BLaER1 treated with 17β-estradiol and CSF1 and Interleukin-3, amounts not matched to agents 10 nM and 100 nM (cell line): ENCODE data around the gene EBP.

Source experiments
- H3K27ac ChIP-seq, 11 experiments: shearing (Covaris generic); formaldehyde crosslinking; 2 replicates each; pipeline ENCODE4 v1.8.1; 2022
- H3K27me3 ChIP-seq, 11 experiments: shearing (Covaris generic); formaldehyde crosslinking; 2 replicates each; pipeline ENCODE4 v1.8.1; 2022
- H3K36me3 ChIP-seq, 11 experiments: shearing (Covaris generic); formaldehyde crosslinking; 2 replicates each; pipeline ENCODE4 v1.8.1; 2022
- H3K4me1 ChIP-seq, 10 experiments: shearing (Covaris generic); formaldehyde crosslinking; 2 replicates each; pipeline ENCODE4 v1.8.1; 2022
- H3K4me2 ChIP-seq, 11 experiments: shearing (Covaris generic); formaldehyde crosslinking; 2 replicates each; pipeline ENCODE4 v1.8.1; 2022
- H3K4me3 ChIP-seq, 10 experiments: shearing (Covaris generic); formaldehyde crosslinking; 2 replicates each; pipeline ENCODE4 v1.8.1; 2022
- H3K9ac ChIP-seq, 11 experiments: shearing (Covaris generic); formaldehyde crosslinking; 2 replicates each; pipeline ENCODE4 v1.8.1; 2022
- H3K9me3 ChIP-seq, 11 experiments: shearing (Covaris generic); formaldehyde crosslinking; replicated peaks in 1 of 11; 2 replicates each; pipeline ENCODE4 v1.8.1; 2022
- H4K20me1 ChIP-seq, 11 experiments: shearing (Covaris generic); formaldehyde crosslinking; 2 replicates each; pipeline ENCODE4 v1.8.1; 2022
- Cebpa-rat ChIP-seq, 11 experiments: shearing (Covaris generic); IDR thresholded peaks; 2 replicates each; pipeline ENCODE4 v1.8.1; 2022

EBP gene

GRCh38 chrX:48475774-48476577 lies 45.6 kb upstream of the EBP start, which contains the start of gene FTSJ1:
Gene FTSJ1 (plus strand): TSS chrX:48476199. CDS start chrX:48478048, 1,849 bp downstream.
- Histone ChIP-seq H3K4me1 (peaks cover 24 to 35% (median 30%) of the 10 kb centered on the region in 10 experiments), H3K36me3 (peaks cover 2 to 32% (median 19%) of the 10 kb centered on the region in 11 experiments; a peak in 16 of 22 replicates), H3K27me3 (peaks cover 6 to 69% (median 34%) of the 10 kb centered on the region in 11 experiments; a peak in 18 of 22 replicates), H3K27ac (peak within 1 kb of the TSS; percentile 46 to 86 (median 79); a peak in 21 of 22 replicates), H3K9me3 (no peaks in the 10 kb centered on the region; a peak in 1 of 22 replicates), H3K4me3 (peak within 1 kb of the TSS; percentile 74 to 87 (median 81)), H3K4me2 (peak within 1 kb of the TSS; percentile 64 to 84 (median 77)), H3K9ac (peak within 1 kb of the TSS; percentile 82 to 91 (median 86)), H4K20me1 (peaks cover 0 to 40% (median 26%) of the 10 kb centered on the region in 11 experiments; a peak in 15 of 22 replicates)
- no peak for TF ChIP-seq Cebpa-rat (IDR thresholded peaks at IDR 0.05)

- Histone ChIP-seq H3K27ac (peak overlapping the region in 9 of 11 experiments; percentile 77 to 86 (median 80); a peak in 17 of 22 replicates), H3K4me1 (peaks cover 24 to 35% (median 30%) of the 10 kb centered on the region in 10 experiments), H3K4me3 (peak overlapping the region; percentile 74 to 87 (median 81)), H4K20me1 (peaks cover 0 to 49% (median 26%) of the 10 kb centered on the region in 11 experiments; a peak in 16 of 22 replicates), H3K27me3 (peaks cover 6 to 69% (median 36%) of the 10 kb centered on the region in 11 experiments; a peak in 18 of 22 replicates), H3K36me3 (peaks cover 10 to 42% (median 28%) of the 10 kb centered on the region in 11 experiments; a peak in 21 of 22 replicates), H3K9ac (peak overlapping the region; percentile 82 to 91 (median 86)), H3K4me2 (peak overlapping the region; percentile 64 to 84 (median 77)), H3K9me3 (no peaks in the 10 kb centered on the region; a peak in 1 of 22 replicates)
- no peak for TF ChIP-seq Cebpa-rat (IDR thresholded peaks at IDR 0.05)
These were observed 44.7 kb upstream of the EBP start for GRCh38 chrX:48476919-48477318.

GRCh38 chrX:48477960-48478755 lies 43.5 kb upstream of the EBP start:
- H3K9me3 ChIP-seq = no peaks in the 10 kb centered on the region; a peak in 1 of 22 replicates
- peak overlapping the region in 5 of 10 experiments; percentile 74 to 87 (median 84); a peak in 5 of 20 replicates for H3K4me3 ChIP-seq
- H3K4me2 ChIP-seq = peak overlapping the region; percentile 64 to 84 (median 77); a peak in 17 of 22 replicates
- peaks cover 19 to 33% (median 28%) of the 10 kb centered on the region in 10 experiments for H3K4me1 ChIP-seq
- H3K27ac ChIP-seq = no peak overlapping the region
- no peak for TF ChIP-seq Cebpa-rat (IDR thresholded peaks at IDR 0.05)
- peaks cover 6 to 69% (median 43%) of the 10 kb centered on the region in 11 experiments; a peak in 18 of 22 replicates for H3K27me3 ChIP-seq
- H4K20me1 ChIP-seq = peaks cover 0 to 49% (median 26%) of the 10 kb centered on the region in 11 experiments; a peak in 16 of 22 replicates
- peak overlapping the region in 3 of 11 experiments; percentile 85 to 91 (median 87); a peak in 4 of 22 replicates for H3K9ac ChIP-seq
- peaks cover 22 to 54% (median 39%) of the 10 kb centered on the region in 11 experiments for H3K36me3 ChIP-seq

- Histone ChIP-seq H3K27me3 (peaks cover 10 to 69% (median 43%) of the 10 kb centered on the region in 11 experiments; a peak in 18 of 22 replicates), H3K9me3 (no peaks in the 10 kb centered on the region; a peak in 1 of 22 replicates), H3K36me3 (peaks cover 28 to 61% (median 45%) of the 10 kb centered on the region in 11 experiments), H3K4me1 (peaks cover 12 to 27% (median 22%) of the 10 kb centered on the region in 10 experiments), H3K27ac (no peak overlapping the region), H3K9ac (no peak overlapping the region), H3K4me3 (no peak overlapping the region), H4K20me1 (peaks cover 0 to 49% (median 26%) of the 10 kb centered on the region in 11 experiments; a peak in 16 of 22 replicates), H3K4me2 (no peak overlapping the region)
- TF ChIP-seq Cebpa-rat (IDR thresholded peaks at IDR 0.05) = no peak
These were observed 42.8 kb upstream of the EBP start for GRCh38 chrX:48478806-48479205.

- Histone ChIP-seq H3K36me3 (peaks cover 29 to 74% (median 51%) of the 10 kb centered on the region in 11 experiments), H3K9me3 (no peaks in the 10 kb centered on the region; a peak in 1 of 22 replicates), H3K27me3 (peaks cover 15 to 72% (median 46%) of the 10 kb centered on the region in 11 experiments; a peak in 19 of 22 replicates), H4K20me1 (peaks cover 0 to 49% (median 26%) of the 10 kb centered on the region in 11 experiments; a peak in 16 of 22 replicates), H3K9ac (no peak overlapping the region), H3K4me3 (no peak overlapping the region), H3K4me2 (no peak overlapping the region), H3K27ac (no peak overlapping the region), H3K4me1 (peaks cover 0 to 14% (median 10%) of the 10 kb centered on the region in 10 experiments; a peak in 16 of 20 replicates)
- no peak for TF ChIP-seq Cebpa-rat (IDR thresholded peaks at IDR 0.05)
These were observed 41.5 kb upstream of the EBP start for GRCh38 chrX:48480142-48480541.

GRCh38 chrX:48480583-48480982 lies 41.0 kb upstream of the EBP start:
- H3K4me3 ChIP-seq = no peak overlapping the region
- no peaks in the 10 kb centered on the region; a peak in 1 of 22 replicates for H3K9me3 ChIP-seq
- no peak for TF ChIP-seq Cebpa-rat (IDR thresholded peaks at IDR 0.05)
- peaks cover 0 to 14% (median 10%) of the 10 kb centered on the region in 10 experiments; a peak in 16 of 20 replicates for H3K4me1 ChIP-seq
- H3K27ac ChIP-seq = no peak overlapping the region
- no peak overlapping the region for H3K9ac ChIP-seq
- H4K20me1 ChIP-seq = peaks cover 0 to 49% (median 26%) of the 10 kb centered on the region in 11 experiments; a peak in 16 of 22 replicates
- H3K4me2 ChIP-seq = no peak overlapping the region
- H3K36me3 ChIP-seq = peaks cover 29 to 78% (median 54%) of the 10 kb centered on the region in 11 experiments
- H3K27me3 ChIP-seq = peaks cover 15 to 76% (median 48%) of the 10 kb centered on the region in 11 experiments; a peak in 21 of 22 replicates

GRCh38 chrX:48482526-48482925 lies 39.1 kb upstream of the EBP start:
- no peaks in the 10 kb centered on the region for H3K9me3 ChIP-seq
- peaks cover 18 to 84% (median 60%) of the 10 kb centered on the region in 11 experiments; a peak in 21 of 22 replicates for H3K27me3 ChIP-seq
- no peak for TF ChIP-seq Cebpa-rat (IDR thresholded peaks at IDR 0.05)
- peaks cover 0 to 12% (median 5%) of the 10 kb centered on the region in 10 experiments; a peak in 16 of 20 replicates for H3K4me1 ChIP-seq
- H3K4me3 ChIP-seq = no peak overlapping the region
- H3K27ac ChIP-seq = no peak overlapping the region
- H3K9ac ChIP-seq = no peak overlapping the region
- H3K4me2 ChIP-seq = no peak overlapping the region
- H3K36me3 ChIP-seq = peaks cover 29 to 93% (median 59%) of the 10 kb centered on the region in 11 experiments
- peaks cover 0 to 47% (median 24%) of the 10 kb centered on the region in 11 experiments; a peak in 16 of 22 replicates for H4K20me1 ChIP-seq

GRCh38 chrX:48487362-48487798 lies 34.2 kb upstream of the EBP start:
- H3K9me3 ChIP-seq = 0 out of 22 replicates have a peak, but pooled peaks cover 0 to 4% (median 0%) of the 10 kb centered on the region in 11 experiments
- no peak for TF ChIP-seq Cebpa-rat (IDR thresholded peaks at IDR 0.05)
- no peak overlapping the region for H3K9ac ChIP-seq
- no peak overlapping the region for H3K4me3 ChIP-seq
- no peak overlapping the region for H3K4me2 ChIP-seq
- peaks cover 35 to 93% (median 74%) of the 10 kb centered on the region in 11 experiments for H3K27me3 ChIP-seq
- peaks cover 7 to 26% (median 11%) of the 10 kb centered on the region in 10 experiments; a peak in 19 of 20 replicates for H3K4me1 ChIP-seq
- H3K36me3 ChIP-seq = peaks cover 10 to 48% (median 27%) of the 10 kb centered on the region in 11 experiments
- 0 out of 22 replicates have a peak overlapping the region, but pooled peaks of 1 of the 11 experiments have one; percentile 22 for H3K27ac ChIP-seq
- H4K20me1 ChIP-seq = peaks cover 0 to 7% (median 0%) of the 10 kb centered on the region in 11 experiments; a peak in 3 of 22 replicates
